Parathyroid adenoma (tissue), 2 donors: Measurements from ENCODE around the gene RAG1.

Source experiments
- H2AFZ ChIP-seq: fragments of 300-600 bp; sonication (generic); one replicate; pipeline ENCODE4 v1.7.0; 2017; ENCODE audit warnings: antibody characterized with exemption, mild to moderate bottlenecking
- H3K27ac ChIP-seq: fragments of 300-600 bp; sonication (generic); one replicate; pipeline ENCODE4 v1.7.0; 2017
- H3K27me3 ChIP-seq: fragments of 300-600 bp; sonication (generic); one replicate; pipeline ENCODE4 v1.7.0; 2017; ENCODE audit warnings: low read length; ENCODE audit not compliant: control insufficient read depth, insufficient read depth
- H3K36me3 ChIP-seq: fragments of 300-600 bp; sonication (generic); one replicate; pipeline ENCODE4 v1.7.0; 2017; ENCODE audit warnings: low read length; ENCODE audit not compliant: control insufficient read depth, insufficient read depth
- H3K4me1 ChIP-seq: fragments of 300-600 bp; sonication (generic); one replicate; pipeline ENCODE4 v1.7.0; 2017; ENCODE audit warnings: control low read depth
- H3K4me2 ChIP-seq: fragments of 300-600 bp; sonication (generic); one replicate; pipeline ENCODE4 v1.7.0; 2017; ENCODE audit warnings: low read length
- H3K4me3 ChIP-seq: fragments of 300-600 bp; sonication (generic); one replicate; pipeline ENCODE4 v1.7.0; 2017; ENCODE audit warnings: low read depth, low read length
- H3K79me2 ChIP-seq: fragments of 300-600 bp; sonication (generic); one replicate; pipeline ENCODE4 v1.7.0; 2017; ENCODE audit warnings: control low read depth
- H3K9ac ChIP-seq: fragments of 300-600 bp; sonication (generic); one replicate; pipeline ENCODE4 v1.7.0; 2017; ENCODE audit warnings: mild to moderate bottlenecking
- H3K9me3 ChIP-seq: fragments of 300-600 bp; sonication (generic); one replicate; pipeline ENCODE4 v1.7.0; 2017; ENCODE audit warnings: low read length; ENCODE audit not compliant: control insufficient read depth
- CTCF ChIP-seq: fragments of 300-600 bp; sonication (generic); IDR thresholded peaks from one replicate; pipeline ENCODE4 v1.7.0; 2017; ENCODE audit warnings: antibody characterized with exemption, mild to moderate bottlenecking
- donor health status: primary hyperparathyroidism.

Gene RAG1

GRCh38 chr11:36622431-36623136, 54.8 kb downstream of the RAG1 start:
- Histone ChIP-seq H3K4me2 (no peak overlapping the region), H3K36me3 (no peaks in the 10 kb centered on the region), H3K9ac (no peak overlapping the region), H3K4me3 (no peak overlapping the region), H3K4me1 (no peaks in the 10 kb centered on the region), H2AFZ (no peak overlapping the region), H3K27me3 (no peaks in the 10 kb centered on the region), H3K79me2 (no peaks in the 10 kb centered on the region), H3K9me3 (no peaks in the 10 kb centered on the region), H3K27ac (no peak overlapping the region)
- TF ChIP-seq CTCF = peak; percentile 36

- Histone ChIP-seq H3K27me3 (no peaks in the 10 kb centered on the region), H3K4me1 (no peaks in the 10 kb centered on the region), H3K4me3 (no peak overlapping the region), H3K9ac (no peak overlapping the region), H3K4me2 (no peak overlapping the region), H2AFZ (no peak overlapping the region), H3K27ac (no peak overlapping the region), H3K9me3 (no peaks in the 10 kb centered on the region), H3K79me2 (no peaks in the 10 kb centered on the region), H3K36me3 (no peaks in the 10 kb centered on the region)
- no peak for TF ChIP-seq CTCF
These were observed 55.7 kb downstream of the RAG1 start for GRCh38 chr11:36623494-36623893.

- Histone ChIP-seq H3K27me3 (no peaks in the 10 kb centered on the region), H3K4me3 (no peak overlapping the region), H3K9ac (no peak overlapping the region), H3K27ac (no peak overlapping the region), H3K79me2 (no peaks in the 10 kb centered on the region), H3K4me2 (no peak overlapping the region), H3K9me3 (no peaks in the 10 kb centered on the region), H3K4me1 (no peaks in the 10 kb centered on the region), H2AFZ (no peak overlapping the region), H3K36me3 (no peaks in the 10 kb centered on the region)
- TF ChIP-seq CTCF = no peak
These were observed 59.2 kb downstream of the RAG1 start for GRCh38 chr11:36627006-36627405.

- Histone ChIP-seq H3K9ac (no peak overlapping the region), H3K79me2 (no peaks in the 10 kb centered on the region), H3K36me3 (no peaks in the 10 kb centered on the region), H3K27me3 (no peaks in the 10 kb centered on the region), H3K4me1 (no peaks in the 10 kb centered on the region), H3K4me2 (no peak overlapping the region), H2AFZ (no peak overlapping the region), H3K9me3 (no peaks in the 10 kb centered on the region), H3K4me3 (no peak overlapping the region), H3K27ac (no peak overlapping the region)
- TF ChIP-seq CTCF = no peak
These were observed 59.7 kb downstream of the RAG1 start for GRCh38 chr11:36627471-36627870.

DNA sequence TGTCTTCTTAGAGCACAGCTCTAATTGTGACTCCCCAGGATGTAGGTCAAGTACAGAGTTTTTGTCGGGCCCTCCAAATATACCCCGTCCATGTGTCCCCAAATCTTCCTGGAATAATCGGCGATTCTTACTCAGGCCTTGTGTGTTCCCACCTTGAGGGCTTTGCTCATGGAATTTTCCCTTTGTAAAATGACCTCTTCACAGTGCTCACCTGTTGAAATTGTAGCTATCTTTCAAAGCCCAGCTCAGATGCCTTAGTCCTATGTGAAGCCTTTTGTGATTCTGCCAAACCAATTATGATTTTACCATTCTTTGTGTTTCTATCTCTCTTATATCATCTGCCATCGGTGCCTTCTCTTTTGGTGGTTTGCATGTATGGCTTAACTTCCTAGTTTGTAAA, 60.3 kb downstream of the RAG1 start:
- Histone ChIP-seq H3K9ac (no peak overlapping the region), H3K27me3 (no peaks in the 10 kb centered on the region), H3K4me2 (no peak overlapping the region), H3K4me3 (no peak overlapping the region), H3K9me3 (no peaks in the 10 kb centered on the region), H3K4me1 (no peaks in the 10 kb centered on the region), H2AFZ (no peak overlapping the region), H3K79me2 (no peaks in the 10 kb centered on the region), H3K27ac (no peak overlapping the region), H3K36me3 (no peaks in the 10 kb centered on the region)
- TF ChIP-seq CTCF = no peak
